ENCODE results near the gene CEBPB. TPM values are rescaled to one million over a fixed set of nuclear protein-coding genes. Genes with fewer than 3 reads are reported as not detected.
"Not testable (repeated sequence)": the region's sequence is repeated elsewhere in the genome, so short reads cannot be mapped to it uniquely, and the experiment has no call there.

The CEBPB gene
- total RNA-seq, 1 donor from 2014 or later = 36.4 TPM

GRCh38 chr20:50198180-50198666 lies 7.6 kb downstream of the CEBPB start:
- Mint-ChIP-seq H3K9me3 (no peaks in the 10 kb centered on the region), H3K4me3 (ENCODE audit: low read depth) (no peak overlapping the region), H3K4me1 (ENCODE audit: low read depth) (peaks cover 26% of the 10 kb centered on the region), H3K27me3 (ENCODE audit: low read depth) (no peaks in the 10 kb centered on the region), H3K36me3 (ENCODE audit: low read depth) (peaks cover 17% of the 10 kb centered on the region), H3K27ac (no peak overlapping the region)
- intact Hi-C loops (cut with micrococcal nuclease) = no loop called here
- no peak for DNase-seq (ENCODE audit: low spot score)

- Mint-ChIP-seq H3K4me3 (ENCODE audit: low read depth) (no peak overlapping the region), H3K4me1 (ENCODE audit: low read depth) (peaks cover 22% of the 10 kb centered on the region), H3K36me3 (ENCODE audit: low read depth) (peaks cover 12% of the 10 kb centered on the region), H3K27ac (no peak overlapping the region), H3K9me3 (peaks cover 4% of the 10 kb centered on the region), H3K27me3 (ENCODE audit: low read depth) (no peaks in the 10 kb centered on the region)
- intact Hi-C loops (cut with micrococcal nuclease) = no loop called here
- DNase-seq (ENCODE audit: low spot score) = no peak
Observed at GRCh38 chr20:50198716-50199115, 8.1 kb downstream of the CEBPB start.

GRCh38 chr20:50199703-50200102 lies 9.1 kb downstream of the CEBPB start:
- Mint-ChIP-seq H3K4me3 (ENCODE audit: low read depth) (no peak overlapping the region), H3K27me3 (ENCODE audit: low read depth) (no peaks in the 10 kb centered on the region), H3K27ac (no peak overlapping the region), H3K4me1 (ENCODE audit: low read depth) (peaks cover 17% of the 10 kb centered on the region), H3K36me3 (ENCODE audit: low read depth) (peaks cover 5% of the 10 kb centered on the region), H3K9me3 (peaks cover 11% of the 10 kb centered on the region)
- DNase-seq (ENCODE audit: low spot score) = no peak
- intact Hi-C loops (cut with micrococcal nuclease) = no loop called here

GRCh38 chr20:50200482-50201104 lies 10.0 kb downstream of the CEBPB start:
- Mint-ChIP-seq H3K4me1 (ENCODE audit: low read depth) (peaks cover 12% of the 10 kb centered on the region), H3K27ac (no peak overlapping the region)

GRCh38 chr20:50201710-50202109 lies 11.1 kb downstream of the CEBPB start:
- peaks cover 11% of the 10 kb centered on the region for H3K9me3 Mint-ChIP-seq
- H3K27me3 Mint-ChIP-seq (ENCODE audit: low read depth); H3K27ac Mint-ChIP-seq; H3K36me3 Mint-ChIP-seq (ENCODE audit: low read depth); DNase-seq (ENCODE audit: low spot score); H3K4me3 Mint-ChIP-seq (ENCODE audit: low read depth); intact Hi-C loops (cut with micrococcal nuclease); H3K4me1 Mint-ChIP-seq (ENCODE audit: low read depth): not testable (repeated sequence)

More at GRCh38 chr20:50200482-50201104, 10.0 kb downstream of the CEBPB start:
- DNase-seq (ENCODE audit: low spot score) = no peak
- intact Hi-C loops (cut with micrococcal nuclease) = no loop called here
- H3K9me3 Mint-ChIP-seq = peaks cover 11% of the 10 kb centered on the region
- H3K27me3 Mint-ChIP-seq (ENCODE audit: low read depth) = no peaks in the 10 kb centered on the region
- no peaks in the 10 kb centered on the region for H3K36me3 Mint-ChIP-seq (ENCODE audit: low read depth)
- H3K4me3 Mint-ChIP-seq (ENCODE audit: low read depth) = no peak overlapping the region

- intact Hi-C loops (cut with micrococcal nuclease) = no loop called here
- no peak overlapping the region for H3K4me3 Mint-ChIP-seq (ENCODE audit: low read depth)
- H3K27ac Mint-ChIP-seq = no peak overlapping the region
- no peaks in the 10 kb centered on the region for H3K27me3 Mint-ChIP-seq (ENCODE audit: low read depth)
- no peak for DNase-seq (ENCODE audit: low spot score)
- peaks cover 11% of the 10 kb centered on the region for H3K9me3 Mint-ChIP-seq
- H3K36me3 Mint-ChIP-seq (ENCODE audit: low read depth) = no peaks in the 10 kb centered on the region
- H3K4me1 Mint-ChIP-seq (ENCODE audit: low read depth) = peaks cover 6% of the 10 kb centered on the region
Observed at GRCh38 chr20:50202677-50203076, 12.0 kb downstream of the CEBPB start.

GRCh38 chr20:50203951-50204937 lies 13.6 kb downstream of the CEBPB start:
- DNase-seq (ENCODE audit: low spot score) = no peak
- Mint-ChIP-seq H3K27me3 (ENCODE audit: low read depth) (no peaks in the 10 kb centered on the region), H3K4me1 (ENCODE audit: low read depth) (peaks cover 6% of the 10 kb centered on the region), H3K9me3 (peaks cover 11% of the 10 kb centered on the region), H3K36me3 (ENCODE audit: low read depth) (no peaks in the 10 kb centered on the region), H3K27ac (no peak overlapping the region), H3K4me3 (ENCODE audit: low read depth) (no peak overlapping the region)
- intact Hi-C loops (cut with micrococcal nuclease) = no loop called here

GRCh38 chr20:50207026-50207425 lies 16.4 kb downstream of the CEBPB start:
- DNase-seq (ENCODE audit: low spot score) = no peak
- H3K9me3 Mint-ChIP-seq = peaks cover 11% of the 10 kb centered on the region
- H3K27me3 Mint-ChIP-seq (ENCODE audit: low read depth) = no peaks in the 10 kb centered on the region
- H3K4me3 Mint-ChIP-seq (ENCODE audit: low read depth) = no peak overlapping the region
- intact Hi-C loops (cut with micrococcal nuclease) = no loop called here
- H3K36me3 Mint-ChIP-seq (ENCODE audit: low read depth) = no peaks in the 10 kb centered on the region
- H3K27ac Mint-ChIP-seq = no peak overlapping the region
- peaks cover 11% of the 10 kb centered on the region for H3K4me1 Mint-ChIP-seq (ENCODE audit: low read depth)

GRCh38 chr20:50208085-50208491 lies 17.5 kb downstream of the CEBPB start:
- H3K27ac Mint-ChIP-seq = no peak overlapping the region
- peaks cover 5% of the 10 kb centered on the region for H3K27me3 Mint-ChIP-seq (ENCODE audit: low read depth)
- no peak overlapping the region for H3K4me3 Mint-ChIP-seq (ENCODE audit: low read depth)
- peaks cover 11% of the 10 kb centered on the region for H3K9me3 Mint-ChIP-seq
- H3K36me3 Mint-ChIP-seq (ENCODE audit: low read depth) = no peaks in the 10 kb centered on the region
- H3K4me1 Mint-ChIP-seq (ENCODE audit: low read depth) = peaks cover 5% of the 10 kb centered on the region
- DNase-seq (ENCODE audit: low spot score) = no peak
- intact Hi-C loops (cut with micrococcal nuclease) = no loop called here

- DNase-seq (ENCODE audit: low spot score); H3K9me3 Mint-ChIP-seq; H3K27me3 Mint-ChIP-seq (ENCODE audit: low read depth); H3K4me1 Mint-ChIP-seq (ENCODE audit: low read depth); H3K36me3 Mint-ChIP-seq (ENCODE audit: low read depth); intact Hi-C loops (cut with micrococcal nuclease); H3K4me3 Mint-ChIP-seq (ENCODE audit: low read depth); H3K27ac Mint-ChIP-seq: not testable (repeated sequence)
Observed at GRCh38 chr20:50208815-50209214, 18.2 kb downstream of the CEBPB start.

- H3K27me3 Mint-ChIP-seq (ENCODE audit: low read depth) = peaks cover 8% of the 10 kb centered on the region
- H3K4me1 Mint-ChIP-seq (ENCODE audit: low read depth) = peaks cover 12% of the 10 kb centered on the region
- no peaks in the 10 kb centered on the region for H3K36me3 Mint-ChIP-seq (ENCODE audit: low read depth)
- no peak overlapping the region for H3K27ac Mint-ChIP-seq
- intact Hi-C loops (cut with micrococcal nuclease) = no loop called here
- no peak overlapping the region for H3K4me3 Mint-ChIP-seq (ENCODE audit: low read depth)
- H3K9me3 Mint-ChIP-seq = no peaks in the 10 kb centered on the region
- DNase-seq (ENCODE audit: low spot score) = no peak
Observed at GRCh38 chr20:50210066-50210619, 19.5 kb downstream of the CEBPB start.

GRCh38 chr20:50211091-50211490 lies 20.5 kb downstream of the CEBPB start:
- peaks cover 8% of the 10 kb centered on the region for H3K27me3 Mint-ChIP-seq (ENCODE audit: low read depth)
- no peaks in the 10 kb centered on the region for H3K36me3 Mint-ChIP-seq (ENCODE audit: low read depth)
- no peak for DNase-seq (ENCODE audit: low spot score)
- peaks cover 12% of the 10 kb centered on the region for H3K4me1 Mint-ChIP-seq (ENCODE audit: low read depth)
- H3K4me3 Mint-ChIP-seq (ENCODE audit: low read depth) = no peak overlapping the region
- no peaks in the 10 kb centered on the region for H3K9me3 Mint-ChIP-seq
- intact Hi-C loops (cut with micrococcal nuclease) = no loop called here
- no peak overlapping the region for H3K27ac Mint-ChIP-seq
